Chondrocyte (in vitro differentiated cells): ENCODE measurements around the gene TTLL1. TPM values are rescaled to one million over a fixed set of nuclear protein-coding genes. Genes with fewer than 3 reads are reported as not detected.

Experiments
- DNase-seq: peaks from one replicate; pipeline ENCODE4 v3.0.0; 2021; ENCODE audit warnings: mixed read lengths, low spot score
- H3K27ac Mint-ChIP-seq: one replicate; pipeline ENCODE4 v1.8.0; 2021; ENCODE audit warnings: mild to moderate bottlenecking, moderate library complexity, mixed read lengths; ENCODE audit not compliant: unreplicated experiment
- H3K27me3 Mint-ChIP-seq: 2 replicates; pipeline ENCODE4 v1.8.0; 2021; ENCODE audit warnings: low read depth, mixed read lengths
- H3K36me3 Mint-ChIP-seq: 2 replicates; pipeline ENCODE4 v1.8.0; 2021; ENCODE audit warnings: low read depth, mixed read lengths
- H3K4me1 Mint-ChIP-seq: 2 replicates; pipeline ENCODE4 v1.8.0; 2021; ENCODE audit warnings: low read depth, mild to moderate bottlenecking, mixed read lengths
- H3K4me3 Mint-ChIP-seq: one replicate; pipeline ENCODE4 v1.8.0; 2021; ENCODE audit warnings: mild to moderate bottlenecking, moderate library complexity, mixed read lengths; ENCODE audit not compliant: unreplicated experiment
- H3K9me3 Mint-ChIP-seq: 2 replicates; pipeline ENCODE4 v1.8.0; 2021; ENCODE audit warnings: low read depth, mixed read lengths
- total RNA-seq: library from RNA; stranded (reverse); gene quantifications from 3 replicates; pipeline ENCODE4 v1.2.1, GENCODE V29; 2021
- TF ChIP-seq, protein P1 (sequence below): fragments of 200-600 bp; sonication (generic); IDR thresholded peaks from 2 replicates; pipeline ENCODE4 v1.5.0; 2021; ENCODE audit warnings: antibody characterized with exemption, mild to moderate bottlenecking, moderate library complexity

Gene TTLL1
- total RNA-seq, 1 donor from 2014 or later = 18.1 TPM

DNA sequence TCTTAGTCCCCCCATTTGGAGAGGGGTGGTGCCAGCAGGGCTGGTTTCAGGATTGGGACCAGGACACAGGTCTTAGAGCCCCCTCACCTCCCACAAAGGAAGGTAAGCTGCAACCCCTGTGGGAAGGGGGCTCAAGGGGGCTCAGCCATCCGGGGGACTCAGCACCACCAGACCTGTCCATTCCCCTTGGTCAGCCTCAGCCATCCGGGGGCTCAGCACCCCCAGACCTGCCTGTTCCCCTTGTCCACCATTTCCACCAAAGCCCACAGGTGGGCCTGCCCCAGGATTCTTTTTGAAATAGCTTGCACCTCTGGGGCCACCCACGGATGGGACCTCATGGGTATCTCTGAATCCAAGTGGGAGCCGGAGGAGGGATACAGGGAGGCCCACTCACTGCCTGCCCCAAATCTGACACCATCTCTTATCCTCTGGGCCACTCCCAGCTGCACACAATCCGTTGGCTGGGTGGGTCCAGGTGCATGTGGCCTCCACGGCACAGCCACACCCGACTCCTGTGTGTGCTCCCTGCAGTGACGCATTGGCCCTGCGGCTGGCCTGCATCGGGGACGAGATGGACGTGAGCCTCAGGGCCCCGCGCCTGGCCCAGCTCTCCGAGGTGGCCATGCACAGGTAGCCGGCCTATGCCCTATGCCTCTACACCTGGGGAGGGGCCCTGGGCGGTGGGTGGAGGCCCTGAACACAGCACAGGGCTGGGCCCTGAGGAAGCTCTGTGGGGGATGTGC is 38.1 kb upstream of the TTLL1 start:
- H3K4me3 Mint-ChIP-seq = no peak overlapping the region
- H3K9me3 Mint-ChIP-seq = no peaks in the 10 kb centered on the region
- H3K27ac Mint-ChIP-seq = no peak overlapping the region

DNA sequence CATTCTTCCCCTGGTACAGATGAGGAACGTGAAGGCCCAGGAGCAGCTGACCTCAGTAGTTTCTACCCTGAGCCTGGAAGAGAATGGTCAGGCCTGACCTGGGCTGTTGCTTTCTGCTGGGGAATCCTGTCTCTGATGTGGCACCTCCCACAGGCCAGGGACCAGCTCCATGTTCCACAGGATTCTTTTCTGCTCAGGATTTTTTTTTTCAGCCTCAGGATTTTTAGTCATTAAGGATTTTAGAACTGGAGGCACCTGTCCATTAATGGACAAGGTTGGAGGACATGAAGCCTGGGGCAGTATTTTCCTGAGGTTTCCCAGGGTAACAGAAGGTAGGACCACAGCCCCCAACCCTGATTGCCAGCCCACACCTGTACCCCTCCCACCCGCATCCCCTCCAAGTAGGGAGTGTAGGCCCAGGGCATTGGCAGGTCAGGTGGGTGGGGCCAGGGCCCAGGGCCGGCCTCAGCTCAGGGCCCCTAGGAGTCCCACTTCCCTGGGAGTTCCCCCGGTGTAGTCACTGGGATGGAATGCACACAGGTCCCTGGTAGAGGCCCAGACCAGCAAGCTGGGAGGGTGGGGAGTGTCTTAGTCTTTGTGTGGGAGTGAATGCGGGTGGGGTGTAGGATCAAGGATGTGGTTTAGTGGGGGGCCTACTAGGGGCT is 37.4 kb upstream of the TTLL1 start:
- TF ChIP-seq, protein P1, sequence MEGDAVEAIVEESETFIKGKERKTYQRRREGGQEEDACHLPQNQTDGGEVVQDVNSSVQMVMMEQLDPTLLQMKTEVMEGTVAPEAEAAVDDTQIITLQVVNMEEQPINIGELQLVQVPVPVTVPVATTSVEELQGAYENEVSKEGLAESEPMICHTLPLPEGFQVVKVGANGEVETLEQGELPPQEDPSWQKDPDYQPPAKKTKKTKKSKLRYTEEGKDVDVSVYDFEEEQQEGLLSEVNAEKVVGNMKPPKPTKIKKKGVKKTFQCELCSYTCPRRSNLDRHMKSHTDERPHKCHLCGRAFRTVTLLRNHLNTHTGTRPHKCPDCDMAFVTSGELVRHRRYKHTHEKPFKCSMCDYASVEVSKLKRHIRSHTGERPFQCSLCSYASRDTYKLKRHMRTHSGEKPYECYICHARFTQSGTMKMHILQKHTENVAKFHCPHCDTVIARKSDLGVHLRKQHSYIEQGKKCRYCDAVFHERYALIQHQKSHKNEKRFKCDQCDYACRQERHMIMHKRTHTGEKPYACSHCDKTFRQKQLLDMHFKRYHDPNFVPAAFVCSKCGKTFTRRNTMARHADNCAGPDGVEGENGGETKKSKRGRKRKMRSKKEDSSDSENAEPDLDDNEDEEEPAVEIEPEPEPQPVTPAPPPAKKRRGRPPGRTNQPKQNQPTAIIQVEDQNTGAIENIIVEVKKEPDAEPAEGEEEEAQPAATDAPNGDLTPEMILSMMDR = no peak
- peak overlapping the region; percentile 51 for H3K27ac Mint-ChIP-seq

More for the DNA sequence above, 38.1 kb upstream of the TTLL1 start:
- no peak for DNase-seq
- Mint-ChIP-seq H3K4me1 (peaks cover 7% of the 10 kb centered on the region), H3K27me3 (no peaks in the 10 kb centered on the region), H3K36me3 (no peaks in the 10 kb centered on the region)
- TF ChIP-seq, protein P1 = no peak

DNA sequence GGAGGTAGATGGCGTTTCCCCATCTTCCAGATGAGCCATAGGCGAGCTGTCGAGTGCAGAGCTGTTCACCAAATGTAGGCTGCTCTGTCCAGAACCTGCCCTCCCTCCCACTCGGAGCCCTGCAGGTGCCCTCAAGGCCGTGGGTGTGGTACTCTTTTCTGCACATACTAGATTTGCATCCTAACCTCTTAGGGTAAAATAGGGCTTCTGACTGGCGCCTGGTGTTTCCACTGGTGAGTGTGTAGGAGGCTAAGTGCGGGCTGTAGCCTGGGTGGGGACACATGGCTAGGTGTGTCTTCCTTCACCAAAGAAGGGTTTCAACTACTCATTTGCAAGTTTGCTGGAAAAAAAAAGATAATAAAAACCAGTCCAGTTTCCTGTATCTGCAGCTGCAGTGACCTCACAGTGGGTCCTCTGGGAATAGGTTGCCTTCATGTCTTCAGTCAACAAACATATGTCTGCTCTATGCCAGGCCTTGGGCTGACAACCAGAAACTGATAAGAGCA is 29.8 kb upstream of the TTLL1 start:
- DNase-seq = no peak
- TF ChIP-seq, protein P1 = no peak
- H3K36me3 Mint-ChIP-seq = no peaks in the 10 kb centered on the region

More for the DNA sequence above, 37.4 kb upstream of the TTLL1 start:
- Mint-ChIP-seq H3K4me1 (peaks cover 7% of the 10 kb centered on the region), H3K36me3 (no peaks in the 10 kb centered on the region), H3K9me3 (no peaks in the 10 kb centered on the region), H3K27me3 (no peaks in the 10 kb centered on the region), H3K4me3 (no peak overlapping the region)
- DNase-seq = no peak

DNA sequence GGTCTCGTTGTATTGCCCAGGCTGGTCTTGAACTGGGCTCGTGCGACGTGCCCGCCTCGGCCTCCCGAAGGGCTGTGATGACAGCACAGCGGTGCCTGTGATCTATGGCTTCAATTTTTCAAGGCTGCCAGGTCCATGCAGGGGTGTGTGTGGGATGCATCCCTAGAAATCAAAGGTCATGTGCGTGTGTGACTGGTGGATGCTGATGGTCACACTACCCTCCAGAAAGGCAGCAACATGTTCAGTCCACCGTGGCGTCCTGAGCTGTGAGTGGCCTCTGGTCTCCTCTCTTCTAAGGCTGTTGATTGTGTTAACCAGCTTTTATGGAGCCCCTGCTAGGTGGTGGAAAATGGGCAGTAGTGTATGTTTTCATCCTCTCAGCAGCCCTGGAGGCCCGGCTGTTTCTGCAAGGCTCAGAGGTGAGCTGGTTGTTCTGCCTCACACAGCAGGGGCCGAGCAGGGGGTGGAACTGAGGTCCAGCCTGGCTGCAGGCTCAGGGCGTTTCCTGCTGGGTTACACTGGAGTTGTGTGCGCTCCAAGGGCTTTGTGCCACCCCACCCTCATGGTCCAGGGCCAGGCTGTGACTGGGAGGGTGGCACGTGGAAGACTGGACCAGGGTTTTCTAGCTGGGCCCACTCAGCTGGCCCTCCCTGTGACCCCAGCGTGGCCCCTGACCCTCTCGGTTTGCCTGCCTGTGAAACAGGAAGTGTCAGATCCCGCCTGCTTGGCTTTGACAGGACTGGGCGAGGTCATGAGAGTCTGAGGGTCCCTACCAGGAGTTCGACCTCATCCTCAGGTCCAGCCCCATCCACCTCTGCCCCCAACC is 29.0 kb upstream of the TTLL1 start:
- Mint-ChIP-seq H3K9me3 (no peaks in the 10 kb centered on the region), H3K27me3 (peaks cover 13% of the 10 kb centered on the region), H3K4me3 (no peak overlapping the region), H3K27ac (no peak overlapping the region), H3K36me3 (peaks cover under 1% of the 10 kb centered on the region), H3K4me1 (peaks cover 6% of the 10 kb centered on the region)
- no peak for DNase-seq
- TF ChIP-seq, protein P1 = no peak

More for the DNA sequence above, 29.8 kb upstream of the TTLL1 start:
- no peaks in the 10 kb centered on the region for H3K9me3 Mint-ChIP-seq
- H3K4me1 Mint-ChIP-seq = peaks cover 6% of the 10 kb centered on the region
- H3K27ac Mint-ChIP-seq = no peak overlapping the region
- no peak overlapping the region for H3K4me3 Mint-ChIP-seq
- peaks cover 5% of the 10 kb centered on the region for H3K27me3 Mint-ChIP-seq

DNA sequence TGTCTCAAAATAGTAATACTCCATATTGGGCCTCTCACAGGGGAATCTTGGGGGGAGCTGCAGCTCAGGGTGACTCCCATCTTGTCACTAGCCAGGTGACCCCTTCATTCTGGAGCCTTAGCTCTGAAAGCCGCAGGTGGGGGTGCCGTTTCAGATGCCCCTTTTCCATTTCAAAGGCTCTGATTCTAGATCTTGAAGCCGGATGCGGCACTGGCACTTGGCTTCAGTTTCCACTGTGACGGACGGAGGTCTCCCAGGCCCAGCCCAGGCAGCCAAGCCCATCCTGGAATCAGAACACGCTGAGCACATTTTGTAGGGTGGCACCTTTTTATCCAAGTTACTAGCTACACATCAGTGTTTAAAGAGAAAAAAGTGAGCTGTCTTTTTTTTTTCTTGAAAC is 27.7 kb upstream of the TTLL1 start:
- Mint-ChIP-seq H3K36me3 (peaks cover 2% of the 10 kb centered on the region), H3K27me3 (peaks cover 20% of the 10 kb centered on the region), H3K9me3 (no peaks in the 10 kb centered on the region), H3K27ac (no peak overlapping the region), H3K4me1 (peaks cover 6% of the 10 kb centered on the region), H3K4me3 (no peak overlapping the region)
- TF ChIP-seq, protein P1 = no peak
- DNase-seq = no peak
